Measurements from ENCODE around the gene TBCK.
"Not testable (repeated sequence)": the region's sequence is repeated elsewhere in the genome, so short reads cannot be mapped to it uniquely, and the experiment has no call there.

TBCK gene

DNA sequence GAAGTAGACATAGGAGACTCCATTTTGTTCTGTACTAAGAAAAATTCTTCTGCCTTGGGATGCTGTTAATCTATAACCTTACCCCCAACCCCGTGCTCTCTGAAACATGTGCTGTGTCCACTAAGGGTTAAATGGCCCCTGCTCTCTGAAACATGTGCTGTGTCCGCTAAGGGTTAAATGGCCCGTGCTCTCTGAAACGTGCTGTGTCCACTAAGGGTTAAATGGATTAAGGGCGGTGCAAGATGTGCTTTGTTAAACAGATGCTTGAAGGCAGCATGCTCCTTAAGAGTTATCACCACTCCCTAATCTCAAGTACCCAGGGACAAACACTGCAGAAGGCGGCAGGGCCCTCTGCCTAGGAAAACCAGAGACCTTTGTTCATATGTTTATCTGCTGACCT is 5.8 kb upstream of the TBCK start:
- 56% methylated on average over 6 of the region's 6 CpGs for WGBS
- not testable (repeated sequence) for H3K9ac ChIP-seq (ENCODE audit: low read depth, low read length); H3K4me3 ChIP-seq (ENCODE audit: low read length); H3K9me3 ChIP-seq (ENCODE audit: insufficient read depth, low read depth, low read length); H3K27me3 ChIP-seq (ENCODE audit: insufficient read depth, low read length); H3K27ac ChIP-seq (ENCODE audit: low read depth, low read length)
- Histone ChIP-seq H3K4me1 (ENCODE audit: insufficient read depth, low read length) (peaks cover 20% of the 10 kb centered on the region), H3K36me3 (ENCODE audit: insufficient read depth, low read length) (peaks cover 26% of the 10 kb centered on the region)

- H3K9me3 ChIP-seq (ENCODE audit: insufficient read depth, low read depth, low read length); H3K4me3 ChIP-seq (ENCODE audit: low read length); H3K9ac ChIP-seq (ENCODE audit: low read depth, low read length); H3K27ac ChIP-seq (ENCODE audit: low read depth, low read length); H3K27me3 ChIP-seq (ENCODE audit: insufficient read depth, low read length): not testable (repeated sequence)
- H3K4me1 ChIP-seq (ENCODE audit: insufficient read depth, low read length), result peaks cover 20% of the 10 kb centered on the region
- peaks cover 20% of the 10 kb centered on the region for H3K36me3 ChIP-seq (ENCODE audit: insufficient read depth, low read length)
- 98% methylated on average over 34 of the region's 34 CpGs for WGBS
Measured at GRCh38 chr4:106321168-106321567, 5.2 kb upstream of the TBCK start.

DNA sequence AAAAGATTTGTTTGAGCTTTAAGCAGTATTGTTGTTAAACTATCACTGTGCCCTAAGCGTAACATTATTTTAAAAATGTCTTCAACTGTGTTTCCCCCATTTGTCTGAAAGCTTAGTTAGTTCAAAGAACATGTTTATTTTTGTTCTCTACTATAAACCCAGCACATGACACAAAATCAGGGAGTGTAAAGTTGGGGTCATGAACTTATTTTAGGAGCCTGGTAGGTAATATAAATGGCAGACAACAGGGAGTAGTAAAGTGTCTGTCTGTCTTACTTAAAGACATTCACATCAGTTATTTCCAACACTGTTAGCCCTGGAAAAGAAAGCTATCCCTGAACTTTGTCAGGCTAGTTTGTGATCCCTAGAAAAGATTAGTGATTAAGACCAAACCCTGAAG is 4.2 kb upstream of the TBCK start:
- Histone ChIP-seq H3K9me3 (ENCODE audit: insufficient read depth, low read depth, low read length) (no peaks in the 10 kb centered on the region), H3K27ac (ENCODE audit: low read depth, low read length) (no peak overlapping the region)
- no CpG with 5 or more reads among the region's 1 CpG for WGBS

DNA sequence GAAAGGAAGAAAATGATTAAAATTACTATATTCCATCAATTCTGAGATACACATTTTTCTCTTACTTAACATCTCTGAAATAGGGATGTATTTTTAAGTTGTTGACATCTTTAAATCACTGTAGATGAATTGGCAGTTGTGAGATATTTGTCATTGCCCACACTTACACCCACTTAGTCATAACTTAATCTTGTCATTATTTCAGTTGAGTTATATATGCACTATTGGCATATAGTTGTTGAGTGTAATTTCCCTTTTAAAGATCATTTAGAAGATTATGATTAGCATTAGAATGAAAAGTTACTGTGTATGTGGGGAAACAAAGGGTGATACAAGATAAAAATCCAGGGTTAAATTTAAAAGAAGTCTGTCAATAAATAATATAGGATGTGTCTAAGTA is 2.5 kb upstream of the TBCK start:
- H3K36me3 ChIP-seq (ENCODE audit: insufficient read depth, low read length), result peaks cover 9% of the 10 kb centered on the region; the same call in 1 of the 2 replicates
- no peaks in the 10 kb centered on the region for H3K27me3 ChIP-seq (ENCODE audit: insufficient read depth, low read length)
- no peak overlapping the region for H3K9ac ChIP-seq (ENCODE audit: low read depth, low read length)
- H3K27ac ChIP-seq (ENCODE audit: low read depth, low read length), result no peak overlapping the region
- H3K4me1 ChIP-seq (ENCODE audit: insufficient read depth, low read length), result peaks cover 9% of the 10 kb centered on the region; the same call in 1 of the 2 replicates
- H3K9me3 ChIP-seq (ENCODE audit: insufficient read depth, low read depth, low read length), result no peaks in the 10 kb centered on the region
- no peak overlapping the region for H3K4me3 ChIP-seq (ENCODE audit: low read length)

More for the DNA sequence above, 4.2 kb upstream of the TBCK start:
- Histone ChIP-seq H3K36me3 (ENCODE audit: insufficient read depth, low read length) (peaks cover 15% of the 10 kb centered on the region), H3K27me3 (ENCODE audit: insufficient read depth, low read length) (no peaks in the 10 kb centered on the region), H3K9ac (ENCODE audit: low read depth, low read length) (no peak overlapping the region), H3K4me1 (ENCODE audit: insufficient read depth, low read length) (peaks cover 20% of the 10 kb centered on the region), H3K4me3 (ENCODE audit: low read length) (no peak overlapping the region)

DNA sequence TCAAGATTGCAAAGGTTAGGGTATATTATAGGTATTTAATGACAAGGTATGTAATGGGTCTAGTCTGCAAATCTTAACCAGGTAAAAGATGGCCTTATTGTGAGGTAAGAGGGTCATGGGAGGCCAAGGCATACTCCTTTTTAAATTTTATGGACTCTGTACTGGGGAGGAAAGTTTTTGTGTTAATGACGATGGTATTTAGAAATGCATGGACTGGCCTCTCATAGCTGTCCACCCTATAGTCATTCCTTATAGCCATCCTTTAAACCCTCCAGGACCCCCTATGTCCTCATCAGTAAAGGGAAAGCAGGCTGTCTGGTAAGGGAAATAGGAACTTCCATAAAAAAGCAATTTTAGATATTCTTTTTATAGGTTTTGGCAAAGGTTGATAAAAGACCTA is 1.8 kb upstream of the TBCK start:
- WGBS, result 100% methylated on average over 1 of the region's 1 CpG
- peak overlapping the region; percentile 86 for H3K4me3 ChIP-seq (ENCODE audit: low read length)
- H3K9ac ChIP-seq (ENCODE audit: low read depth, low read length), result no peak overlapping the region; the same call in 1 of the 2 replicates
- peaks cover 9% of the 10 kb centered on the region; the same call in 1 of the 2 replicates for H3K4me1 ChIP-seq (ENCODE audit: insufficient read depth, low read length)
- peaks cover 9% of the 10 kb centered on the region; the same call in 1 of the 2 replicates for H3K36me3 ChIP-seq (ENCODE audit: insufficient read depth, low read length)
- H3K27ac ChIP-seq (ENCODE audit: low read depth, low read length), result no peak overlapping the region; the same call in 1 of the 2 replicates
- H3K27me3 ChIP-seq (ENCODE audit: insufficient read depth, low read length), result no peaks in the 10 kb centered on the region
- H3K9me3 ChIP-seq (ENCODE audit: insufficient read depth, low read depth, low read length), result no peaks in the 10 kb centered on the region

GRCh38 chr4:106316773-106317409 is 882 bp upstream of the TBCK start:
- peaks cover 9% of the 10 kb centered on the region; the same call in 1 of the 2 replicates for H3K4me1 ChIP-seq (ENCODE audit: insufficient read depth, low read length)
- H3K4me3 ChIP-seq (ENCODE audit: low read length), result peak overlapping the region; percentile 86
- H3K27me3 ChIP-seq (ENCODE audit: insufficient read depth, low read length), result no peaks in the 10 kb centered on the region
- WGBS, result 11% methylated on average over 13 of the region's 13 CpGs
- H3K9me3 ChIP-seq (ENCODE audit: insufficient read depth, low read depth, low read length), result no peaks in the 10 kb centered on the region
- peak overlapping the region; percentile 88 for H3K27ac ChIP-seq (ENCODE audit: low read depth, low read length)
- peaks cover 9% of the 10 kb centered on the region; the same call in 1 of the 2 replicates for H3K36me3 ChIP-seq (ENCODE audit: insufficient read depth, low read length)
- H3K9ac ChIP-seq (ENCODE audit: low read depth, low read length), result peak overlapping the region; percentile 96

DNA sequence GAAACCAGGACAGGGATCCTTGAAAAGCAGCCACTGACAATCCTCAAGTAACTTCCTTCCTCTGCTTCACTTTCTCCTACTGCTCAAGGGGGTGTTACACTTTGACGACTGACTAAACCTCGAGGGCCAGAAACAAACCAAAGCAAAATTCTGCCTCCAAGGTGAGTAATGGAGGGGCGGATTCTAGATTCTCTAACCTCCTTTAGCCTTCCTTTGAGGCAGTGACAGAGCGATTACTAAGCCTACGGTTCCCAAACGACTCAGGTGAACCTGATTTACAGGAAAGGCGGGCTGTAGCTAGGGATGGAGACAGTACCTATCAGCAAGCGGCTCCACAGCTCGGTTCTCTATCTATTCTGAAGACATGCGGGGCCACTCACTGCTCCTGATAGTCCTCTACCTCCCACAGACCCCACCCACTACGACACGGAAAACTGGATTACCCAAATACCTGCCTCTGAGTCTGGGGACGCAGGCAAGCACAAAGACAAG is 487 bp downstream of the TBCK start:
- H3K4me1 ChIP-seq (ENCODE audit: insufficient read depth, low read length), result peaks cover 9% of the 10 kb centered on the region; the same call in 1 of the 2 replicates
- peak overlapping the region; percentile 96 for H3K9ac ChIP-seq (ENCODE audit: low read depth, low read length)
- no peaks in the 10 kb centered on the region for H3K27me3 ChIP-seq (ENCODE audit: insufficient read depth, low read length)
- H3K27ac ChIP-seq (ENCODE audit: low read depth, low read length), result peak overlapping the region; percentile 88
- H3K36me3 ChIP-seq (ENCODE audit: insufficient read depth, low read length), result peaks cover 9% of the 10 kb centered on the region; the same call in 1 of the 2 replicates
- H3K9me3 ChIP-seq (ENCODE audit: insufficient read depth, low read depth, low read length), result no peaks in the 10 kb centered on the region
- peak overlapping the region; percentile 86 for H3K4me3 ChIP-seq (ENCODE audit: low read length)
- WGBS, result under 1% methylated on average over 12 of the region's 13 CpGs

- H3K27ac ChIP-seq (ENCODE audit: low read depth, low read length), result no peak overlapping the region
- H3K27me3 ChIP-seq (ENCODE audit: insufficient read depth, low read length), result no peaks in the 10 kb centered on the region
- peaks cover 4% of the 10 kb centered on the region; the same call in 1 of the 2 replicates for H3K36me3 ChIP-seq (ENCODE audit: insufficient read depth, low read length)
- WGBS, result 66% methylated on average over 3 of the region's 6 CpGs
- H3K9me3 ChIP-seq (ENCODE audit: insufficient read depth, low read depth, low read length), result no peaks in the 10 kb centered on the region
- peak overlapping the region; percentile 96; the same call in 1 of the 2 replicates for H3K9ac ChIP-seq (ENCODE audit: low read depth, low read length)
- H3K4me1 ChIP-seq (ENCODE audit: insufficient read depth, low read length), result peaks cover 9% of the 10 kb centered on the region; the same call in 1 of the 2 replicates
- H3K4me3 ChIP-seq (ENCODE audit: low read length), result peak overlapping the region; percentile 86
Measured at GRCh38 chr4:106314960-106315359, 1.0 kb downstream of the TBCK start.

DNA sequence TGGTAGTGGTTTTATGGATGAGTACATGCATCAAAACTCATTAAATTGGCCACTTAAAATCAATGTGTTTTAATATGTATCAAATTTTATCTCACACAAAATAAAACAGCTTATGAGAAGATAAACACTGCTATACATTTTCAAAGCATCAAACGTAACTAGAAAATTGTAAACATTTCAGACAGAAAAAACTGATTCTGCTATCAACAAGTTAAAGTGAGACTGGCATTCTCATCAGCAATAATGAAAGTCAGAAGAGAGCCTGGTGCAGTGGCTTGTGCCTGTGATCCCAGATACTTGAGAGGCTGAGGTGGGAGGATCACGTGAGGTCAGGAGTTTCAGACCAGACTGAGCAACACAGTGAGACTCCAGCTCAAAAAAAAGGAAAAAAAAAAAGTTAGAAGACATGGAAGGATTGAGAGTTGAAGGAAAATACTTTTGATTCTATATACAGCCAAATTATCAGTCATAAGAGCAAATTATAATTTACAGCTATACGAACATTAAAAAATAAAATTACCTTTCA is 2.9 kb downstream of the TBCK start:
- H3K27ac ChIP-seq (ENCODE audit: low read depth, low read length), result no peak overlapping the region
- no peak overlapping the region for H3K4me3 ChIP-seq (ENCODE audit: low read length)
- H3K9ac ChIP-seq (ENCODE audit: low read depth, low read length), result no peak overlapping the region
- H3K4me1 ChIP-seq (ENCODE audit: insufficient read depth, low read length), result peaks cover 9% of the 10 kb centered on the region; the same call in 1 of the 2 replicates
- no peaks in the 10 kb centered on the region for H3K27me3 ChIP-seq (ENCODE audit: insufficient read depth, low read length)
- peaks cover 4% of the 10 kb centered on the region for H3K36me3 ChIP-seq (ENCODE audit: insufficient read depth, low read length)
- H3K9me3 ChIP-seq (ENCODE audit: insufficient read depth, low read depth, low read length), result no peaks in the 10 kb centered on the region
- 95% methylated on average over 2 of the region's 3 CpGs for WGBS

GRCh38 chr4:106312377-106312776 is 3.6 kb downstream of the TBCK start:
- no peak overlapping the region for H3K4me3 ChIP-seq (ENCODE audit: low read length)
- no peaks in the 10 kb centered on the region for H3K9me3 ChIP-seq (ENCODE audit: insufficient read depth, low read depth, low read length)
- H3K36me3 ChIP-seq (ENCODE audit: insufficient read depth, low read length), result peaks cover 11% of the 10 kb centered on the region
- WGBS, result no CpG with 5 or more reads among the region's 1 CpG
- H3K9ac ChIP-seq (ENCODE audit: low read depth, low read length), result no peak overlapping the region
- H3K27ac ChIP-seq (ENCODE audit: low read depth, low read length), result no peak overlapping the region
- H3K27me3 ChIP-seq (ENCODE audit: insufficient read depth, low read length), result no peaks in the 10 kb centered on the region
- peaks cover 5% of the 10 kb centered on the region; the same call in 1 of the 2 replicates for H3K4me1 ChIP-seq (ENCODE audit: insufficient read depth, low read length)

- H3K27me3 ChIP-seq (ENCODE audit: insufficient read depth, low read length), result no peaks in the 10 kb centered on the region
- H3K9ac ChIP-seq (ENCODE audit: low read depth, low read length), result no peak overlapping the region
- peaks cover 33% of the 10 kb centered on the region for H3K4me1 ChIP-seq (ENCODE audit: insufficient read depth, low read length)
- no peak overlapping the region for H3K4me3 ChIP-seq (ENCODE audit: low read length)
- no peaks in the 10 kb centered on the region for H3K9me3 ChIP-seq (ENCODE audit: insufficient read depth, low read depth, low read length)
- H3K36me3 ChIP-seq (ENCODE audit: insufficient read depth, low read length), result peaks cover 26% of the 10 kb centered on the region
- no peak overlapping the region for H3K27ac ChIP-seq (ENCODE audit: low read depth, low read length)
Measured at GRCh38 chr4:106306561-106306960, 9.4 kb downstream of the TBCK start.
